Measurements from ENCODE around the gene KRTAP19-8.

The KRTAP19-8 gene

GRCh38 chr21:31072533-31072932, 34.3 kb upstream of the KRTAP19-8 start:
- DNase-seq (ENCODE audit: low spot score), result no peak
- in situ Hi-C loops (cut with MboI; ENCODE audit: low sequenced_read_pairs, unreplicated experiment), result no loop called here
- TF ChIP-seq, protein P1, sequence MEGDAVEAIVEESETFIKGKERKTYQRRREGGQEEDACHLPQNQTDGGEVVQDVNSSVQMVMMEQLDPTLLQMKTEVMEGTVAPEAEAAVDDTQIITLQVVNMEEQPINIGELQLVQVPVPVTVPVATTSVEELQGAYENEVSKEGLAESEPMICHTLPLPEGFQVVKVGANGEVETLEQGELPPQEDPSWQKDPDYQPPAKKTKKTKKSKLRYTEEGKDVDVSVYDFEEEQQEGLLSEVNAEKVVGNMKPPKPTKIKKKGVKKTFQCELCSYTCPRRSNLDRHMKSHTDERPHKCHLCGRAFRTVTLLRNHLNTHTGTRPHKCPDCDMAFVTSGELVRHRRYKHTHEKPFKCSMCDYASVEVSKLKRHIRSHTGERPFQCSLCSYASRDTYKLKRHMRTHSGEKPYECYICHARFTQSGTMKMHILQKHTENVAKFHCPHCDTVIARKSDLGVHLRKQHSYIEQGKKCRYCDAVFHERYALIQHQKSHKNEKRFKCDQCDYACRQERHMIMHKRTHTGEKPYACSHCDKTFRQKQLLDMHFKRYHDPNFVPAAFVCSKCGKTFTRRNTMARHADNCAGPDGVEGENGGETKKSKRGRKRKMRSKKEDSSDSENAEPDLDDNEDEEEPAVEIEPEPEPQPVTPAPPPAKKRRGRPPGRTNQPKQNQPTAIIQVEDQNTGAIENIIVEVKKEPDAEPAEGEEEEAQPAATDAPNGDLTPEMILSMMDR (IDR thresholded peaks at IDR 0.05; ENCODE audit: borderline replicate concordance, control extremely low read depth, extremely low read depth, insufficient read depth, missing control alignments), result no peak

- in situ Hi-C loops (cut with MboI; ENCODE audit: low sequenced_read_pairs, unreplicated experiment), result no loop called here
- TF ChIP-seq, protein P1 (IDR thresholded peaks at IDR 0.05; ENCODE audit: borderline replicate concordance, control extremely low read depth, extremely low read depth, insufficient read depth, missing control alignments), result no peak
- no peak for DNase-seq (ENCODE audit: low spot score)
Observed at GRCh38 chr21:31064803-31065202, 26.5 kb upstream of the KRTAP19-8 start.

DNA sequence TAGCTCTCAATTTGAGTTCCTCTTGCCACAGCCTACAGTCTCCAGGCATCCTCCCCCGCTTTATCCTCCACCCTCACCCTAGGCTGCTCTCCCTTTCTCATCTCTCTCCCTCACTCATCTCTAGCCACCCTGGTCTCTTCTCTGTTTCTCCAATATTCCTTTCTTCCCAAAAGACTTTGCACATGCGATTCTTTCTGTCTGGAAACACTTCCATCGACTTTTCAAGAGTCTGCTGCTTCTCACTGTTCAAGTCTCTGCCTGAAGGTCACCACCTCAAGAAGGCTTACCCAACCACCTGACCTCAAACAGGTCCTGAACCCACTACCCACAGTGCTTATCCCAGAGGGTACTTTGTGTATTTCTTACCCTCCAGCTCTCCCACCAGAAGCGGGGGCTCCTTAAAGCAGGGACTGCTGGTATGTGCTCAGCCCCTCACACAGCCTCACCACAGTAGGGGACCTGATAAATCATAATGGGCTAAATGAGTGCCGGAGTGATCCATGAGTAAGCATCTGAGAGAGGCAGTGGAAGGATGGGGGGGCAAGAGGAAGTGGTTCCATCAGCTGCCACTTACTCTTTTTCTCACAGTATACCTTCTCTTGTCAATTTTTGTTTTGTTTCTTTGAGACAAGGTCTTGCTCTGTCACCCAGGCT, 14.3 kb upstream of the KRTAP19-8 start:
- in situ Hi-C loops (cut with MboI; ENCODE audit: low sequenced_read_pairs, unreplicated experiment), result no loop called here
- TF ChIP-seq, protein P1 (IDR thresholded peaks at IDR 0.05; ENCODE audit: borderline replicate concordance, control extremely low read depth, extremely low read depth, insufficient read depth, missing control alignments), result no peak
- no peak for DNase-seq (ENCODE audit: low spot score)

DNA sequence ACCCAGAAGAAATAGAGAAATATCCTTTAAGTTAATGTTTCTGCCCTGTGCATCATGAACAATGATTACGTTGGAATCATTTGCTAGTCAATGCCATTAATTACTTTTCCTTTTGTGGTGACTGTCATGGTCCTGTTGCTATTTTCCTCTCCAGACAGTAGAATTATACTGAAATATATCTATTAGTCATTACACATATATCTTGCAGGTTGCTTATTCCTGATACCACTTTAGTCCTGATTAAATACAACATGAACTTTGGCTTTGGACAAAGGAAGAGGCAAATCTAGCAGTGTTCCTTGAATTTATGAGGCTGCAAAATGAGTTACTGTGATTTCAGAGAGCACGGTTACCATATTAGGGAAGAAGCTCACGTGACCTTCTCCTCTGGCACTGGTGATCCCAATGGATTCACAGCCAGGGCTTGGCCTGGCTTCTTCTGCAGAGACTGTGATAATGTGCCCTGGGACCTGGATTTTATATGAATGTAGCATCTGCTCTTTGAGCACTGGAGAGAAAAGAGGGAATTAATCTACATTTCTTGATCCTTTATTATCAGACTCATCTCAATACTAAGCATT, 12.4 kb upstream of the KRTAP19-8 start:
- TF ChIP-seq, protein P1 (IDR thresholded peaks at IDR 0.05; ENCODE audit: borderline replicate concordance, control extremely low read depth, extremely low read depth, insufficient read depth, missing control alignments), result no peak
- DNase-seq (ENCODE audit: low spot score), result no peak
- in situ Hi-C loops (cut with MboI; ENCODE audit: low sequenced_read_pairs, unreplicated experiment), result no loop called here

GRCh38 chr21:31045841-31046240, 7.6 kb upstream of the KRTAP19-8 start:
- no peak for DNase-seq (ENCODE audit: low spot score)
- in situ Hi-C loops (cut with MboI; ENCODE audit: low sequenced_read_pairs, unreplicated experiment), result no loop called here
- TF ChIP-seq, protein P1 (IDR thresholded peaks at IDR 0.05; ENCODE audit: borderline replicate concordance, control extremely low read depth, extremely low read depth, insufficient read depth, missing control alignments), result no peak

- TF ChIP-seq, protein P1 (IDR thresholded peaks at IDR 0.05; ENCODE audit: borderline replicate concordance, control extremely low read depth, extremely low read depth, insufficient read depth, missing control alignments), result no peak
- in situ Hi-C loops (cut with MboI; ENCODE audit: low sequenced_read_pairs, unreplicated experiment), result no loop called here
- DNase-seq (ENCODE audit: low spot score), result no peak
Observed at GRCh38 chr21:31043471-31043870, 5.2 kb upstream of the KRTAP19-8 start.
